Measurements from ENCODE around the gene SECISBP2.
"Not testable (repeated sequence)": the region's sequence is repeated elsewhere in the genome, so short reads cannot be mapped to it uniquely, and the experiment has no call there.

Gene SECISBP2

DNA sequence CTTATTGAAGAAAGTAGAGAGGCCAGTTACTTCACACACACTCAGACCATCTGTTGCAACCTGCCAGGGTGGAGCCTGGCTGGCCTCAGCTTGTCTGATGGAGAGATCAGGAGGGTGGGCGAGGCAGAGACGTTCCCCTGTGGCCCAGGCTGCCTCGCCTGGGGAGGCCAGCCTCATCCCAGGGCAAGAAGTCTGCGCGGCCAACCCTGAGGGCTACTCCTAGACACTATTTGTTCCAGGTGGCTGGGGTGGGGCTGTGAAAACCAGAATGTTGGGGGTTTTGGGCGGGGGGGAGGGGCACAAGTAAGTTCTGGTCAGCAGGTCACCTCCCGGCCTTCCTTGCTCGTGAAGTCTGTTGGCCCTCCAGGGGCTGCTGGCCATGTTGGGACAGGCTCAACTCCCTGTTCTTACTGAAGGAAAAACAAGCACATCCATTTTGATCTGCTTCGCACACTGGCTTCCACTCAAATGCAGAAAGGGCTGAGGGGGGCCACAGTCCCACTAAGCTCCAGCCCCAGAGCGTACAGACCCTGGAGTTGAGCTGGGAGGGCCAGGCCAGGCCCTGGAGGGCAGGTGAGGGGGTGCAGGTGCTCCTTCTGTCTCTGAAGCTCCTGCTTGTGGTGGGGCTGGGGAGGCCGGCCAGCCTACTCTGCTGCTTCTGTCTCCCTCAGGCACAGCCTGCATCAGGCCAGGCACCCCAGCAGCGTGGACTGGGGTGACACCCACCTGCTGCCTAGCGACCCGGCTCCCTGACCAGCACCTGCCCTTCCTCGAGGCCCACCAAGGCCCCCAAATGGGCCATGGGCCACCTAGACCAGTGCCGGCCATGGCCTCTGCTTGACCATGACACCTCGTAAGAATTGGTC is 46.6 kb downstream of the SECISBP2 start:
- H3K9me3 ChIP-seq (ENCODE audit: control insufficient read depth in 2 of 2, low read length in 2 of 2), result no peaks in the 10 kb centered on the region
- H3K4me1 ChIP-seq (ENCODE audit: control insufficient read depth, insufficient read depth, low read length), result no peaks in the 10 kb centered on the region
- no peak overlapping the region for H3K27ac ChIP-seq (ENCODE audit: low read length)
- no peak overlapping the region for H3K4me3 ChIP-seq (ENCODE audit: low read length in 2 of 2)
- H3K9ac ChIP-seq (ENCODE audit: low read length in 2 of 2), result no peak overlapping the region
- peaks cover 19 to 28% of the 10 kb centered on the region in 2 donors for H3K36me3 ChIP-seq (ENCODE audit: control insufficient read depth in 2 of 2, insufficient read depth in 2 of 2, low read length in 2 of 2)
- no peaks in the 10 kb centered on the region for H3K27me3 ChIP-seq (ENCODE audit: control insufficient read depth in 1 of 2, insufficient read depth in 2 of 2, low read length in 2 of 2)

DNA sequence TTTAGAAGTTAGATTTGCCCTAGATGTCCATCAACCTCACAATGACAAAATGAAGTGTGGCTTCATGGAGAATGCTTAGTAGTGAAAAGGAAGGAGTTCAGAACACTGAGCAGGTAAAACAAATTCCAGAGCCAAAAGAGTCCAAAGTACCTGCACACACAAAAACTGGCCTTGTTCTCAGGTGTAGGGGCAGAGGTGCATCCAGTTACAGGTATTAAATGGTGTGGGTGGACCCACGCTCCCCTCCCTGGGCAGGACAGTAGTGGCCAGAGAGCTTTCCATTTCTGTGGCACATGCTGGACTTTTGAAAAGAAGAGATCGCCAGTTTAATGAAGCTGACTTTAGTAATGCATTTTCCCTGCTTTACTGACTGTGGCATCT is 47.2 kb downstream of the SECISBP2 start:
- no peaks in the 10 kb centered on the region for H3K27me3 ChIP-seq (ENCODE audit: control insufficient read depth in 1 of 2, insufficient read depth in 2 of 2, low read length in 2 of 2)
- H3K9me3 ChIP-seq (ENCODE audit: control insufficient read depth in 2 of 2, low read length in 2 of 2), result no peaks in the 10 kb centered on the region
- H3K4me1 ChIP-seq (ENCODE audit: control insufficient read depth, insufficient read depth, low read length), result no peaks in the 10 kb centered on the region
- H3K36me3 ChIP-seq (ENCODE audit: control insufficient read depth in 2 of 2, insufficient read depth in 2 of 2, low read length in 2 of 2), result peaks cover 14 to 24% of the 10 kb centered on the region in 2 donors
- no peak overlapping the region for H3K27ac ChIP-seq (ENCODE audit: low read length)
- H3K9ac ChIP-seq (ENCODE audit: low read length in 2 of 2), result no peak overlapping the region
- H3K4me3 ChIP-seq (ENCODE audit: low read length in 2 of 2), result no peak overlapping the region

DNA sequence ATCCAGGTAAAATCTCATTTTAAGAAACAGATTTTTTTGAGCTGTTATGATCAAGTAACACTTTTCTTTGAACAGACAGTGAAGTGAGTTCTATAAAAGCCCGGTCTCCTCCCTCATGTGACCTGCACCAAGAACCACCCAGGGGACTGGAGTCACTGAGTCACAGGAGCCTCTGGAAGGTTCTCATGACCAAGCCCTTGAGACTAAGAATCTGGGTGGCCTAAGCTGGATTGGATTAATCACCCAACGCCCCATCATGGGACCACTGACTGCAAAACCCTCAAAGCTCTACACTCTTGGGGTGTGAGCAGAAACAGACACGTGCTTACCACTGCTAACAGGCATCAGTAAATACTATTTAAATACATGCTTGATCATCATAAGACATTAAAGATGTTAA is 48.4 kb downstream of the SECISBP2 start:
- Histone ChIP-seq H3K27ac (ENCODE audit: low read length) (no peak overlapping the region), H3K4me1 (ENCODE audit: control insufficient read depth, insufficient read depth, low read length) (no peaks in the 10 kb centered on the region), H3K9ac (ENCODE audit: low read length in 2 of 2) (no peak overlapping the region), H3K27me3 (ENCODE audit: control insufficient read depth in 1 of 2, insufficient read depth in 2 of 2, low read length in 2 of 2) (no peaks in the 10 kb centered on the region), H3K9me3 (ENCODE audit: control insufficient read depth in 2 of 2, low read length in 2 of 2) (no peaks in the 10 kb centered on the region), H3K4me3 (ENCODE audit: low read length in 2 of 2) (no peak overlapping the region), H3K36me3 (ENCODE audit: control insufficient read depth in 2 of 2, insufficient read depth in 2 of 2, low read length in 2 of 2) (peaks cover 3 to 12% of the 10 kb centered on the region in 2 donors)

GRCh38 chr9:89367281-89367680 is 49.0 kb downstream of the SECISBP2 start:
- H3K9me3 ChIP-seq (ENCODE audit: control insufficient read depth in 2 of 2, low read length in 2 of 2), result no peaks in the 10 kb centered on the region
- no peak overlapping the region for H3K9ac ChIP-seq (ENCODE audit: low read length in 2 of 2)
- no peaks in the 10 kb centered on the region for H3K27me3 ChIP-seq (ENCODE audit: control insufficient read depth in 1 of 2, insufficient read depth in 2 of 2, low read length in 2 of 2)
- peaks cover 0 to 7% of the 10 kb centered on the region in 2 donors for H3K36me3 ChIP-seq (ENCODE audit: control insufficient read depth in 2 of 2, insufficient read depth in 2 of 2, low read length in 2 of 2)
- no peak overlapping the region for H3K4me3 ChIP-seq (ENCODE audit: low read length in 2 of 2)
- H3K27ac ChIP-seq (ENCODE audit: low read length), result no peak overlapping the region
- H3K4me1 ChIP-seq (ENCODE audit: control insufficient read depth, insufficient read depth, low read length), result no peaks in the 10 kb centered on the region

- Histone ChIP-seq H3K27ac (ENCODE audit: low read length) (no peak overlapping the region), H3K9me3 (ENCODE audit: control insufficient read depth in 2 of 2, low read length in 2 of 2) (no peaks in the 10 kb centered on the region)
These were observed 49.6 kb downstream of the SECISBP2 start for GRCh38 chr9:89367726-89368437.

GRCh38 chr9:89368550-89368949 is 50.2 kb downstream of the SECISBP2 start:
- Histone ChIP-seq H3K36me3 (ENCODE audit: control insufficient read depth in 2 of 2, insufficient read depth in 2 of 2, low read length in 2 of 2) (peaks cover 0 to 4% of the 10 kb centered on the region in 2 donors), H3K4me3 (ENCODE audit: low read length in 2 of 2) (no peak overlapping the region), H3K27ac (ENCODE audit: low read length) (no peak overlapping the region), H3K9ac (ENCODE audit: low read length in 2 of 2) (no peak overlapping the region), H3K9me3 (ENCODE audit: control insufficient read depth in 2 of 2, low read length in 2 of 2) (no peaks in the 10 kb centered on the region), H3K4me1 (ENCODE audit: control insufficient read depth, insufficient read depth, low read length) (no peaks in the 10 kb centered on the region), H3K27me3 (ENCODE audit: control insufficient read depth in 1 of 2, insufficient read depth in 2 of 2, low read length in 2 of 2) (no peaks in the 10 kb centered on the region)

More at GRCh38 chr9:89367726-89368437, 49.6 kb downstream of the SECISBP2 start:
- Histone ChIP-seq H3K4me1 (ENCODE audit: control insufficient read depth, insufficient read depth, low read length) (no peaks in the 10 kb centered on the region), H3K27me3 (ENCODE audit: control insufficient read depth in 1 of 2, insufficient read depth in 2 of 2, low read length in 2 of 2) (no peaks in the 10 kb centered on the region), H3K4me3 (ENCODE audit: low read length in 2 of 2) (no peak overlapping the region), H3K36me3 (ENCODE audit: control insufficient read depth in 2 of 2, insufficient read depth in 2 of 2, low read length in 2 of 2) (peaks cover 0 to 4% of the 10 kb centered on the region in 2 donors), H3K9ac (ENCODE audit: low read length in 2 of 2) (no peak overlapping the region)

- no peaks in the 10 kb centered on the region for H3K27me3 ChIP-seq (ENCODE audit: control insufficient read depth in 1 of 2, insufficient read depth in 2 of 2, low read length in 2 of 2)
- no peak overlapping the region for H3K4me3 ChIP-seq (ENCODE audit: low read length in 2 of 2)
- H3K9me3 ChIP-seq (ENCODE audit: control insufficient read depth in 2 of 2, low read length in 2 of 2), result no peaks in the 10 kb centered on the region
- H3K9ac ChIP-seq (ENCODE audit: low read length in 2 of 2), result no peak overlapping the region
- H3K36me3 ChIP-seq (ENCODE audit: control insufficient read depth in 2 of 2, insufficient read depth in 2 of 2, low read length in 2 of 2), result no peaks in the 10 kb centered on the region
- no peak overlapping the region for H3K27ac ChIP-seq (ENCODE audit: low read length)
- no peaks in the 10 kb centered on the region for H3K4me1 ChIP-seq (ENCODE audit: control insufficient read depth, insufficient read depth, low read length)
These were observed 50.7 kb downstream of the SECISBP2 start for GRCh38 chr9:89368978-89369377.

DNA sequence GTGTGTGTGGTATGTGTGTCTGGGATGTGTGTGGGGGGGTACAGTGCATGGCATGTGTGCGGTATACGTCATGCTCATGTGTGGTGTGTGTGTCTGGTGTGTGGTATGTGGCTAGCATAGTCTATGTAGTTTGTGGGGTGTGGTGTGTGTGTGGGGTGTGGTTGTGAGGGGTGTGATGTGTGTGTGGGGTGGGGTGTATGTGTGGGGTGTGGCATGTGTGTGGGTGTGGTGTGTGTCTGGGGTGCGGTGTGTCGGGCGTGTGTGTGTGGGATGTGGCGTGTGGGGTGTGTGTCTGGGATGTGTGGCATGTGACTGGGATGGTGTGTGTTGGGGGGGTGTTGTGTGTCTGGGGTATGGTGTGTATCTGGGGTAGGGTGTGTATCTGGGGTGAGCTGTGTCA is 52.3 kb downstream of the SECISBP2 start:
- H3K27me3 ChIP-seq (ENCODE audit: control insufficient read depth in 1 of 2, insufficient read depth in 2 of 2, low read length in 2 of 2), result no peaks in the 10 kb centered on the region
- no peaks in the 10 kb centered on the region for H3K9me3 ChIP-seq (ENCODE audit: control insufficient read depth in 2 of 2, low read length in 2 of 2)
- H3K4me3 ChIP-seq (ENCODE audit: low read length in 2 of 2), result no peak overlapping the region
- H3K9ac ChIP-seq (ENCODE audit: low read length in 2 of 2), result no peak overlapping the region
- H3K27ac ChIP-seq (ENCODE audit: low read length), result no peak overlapping the region
- no peaks in the 10 kb centered on the region for H3K36me3 ChIP-seq (ENCODE audit: control insufficient read depth in 2 of 2, insufficient read depth in 2 of 2, low read length in 2 of 2)
- H3K4me1 ChIP-seq (ENCODE audit: control insufficient read depth, insufficient read depth, low read length), result no peaks in the 10 kb centered on the region

DNA sequence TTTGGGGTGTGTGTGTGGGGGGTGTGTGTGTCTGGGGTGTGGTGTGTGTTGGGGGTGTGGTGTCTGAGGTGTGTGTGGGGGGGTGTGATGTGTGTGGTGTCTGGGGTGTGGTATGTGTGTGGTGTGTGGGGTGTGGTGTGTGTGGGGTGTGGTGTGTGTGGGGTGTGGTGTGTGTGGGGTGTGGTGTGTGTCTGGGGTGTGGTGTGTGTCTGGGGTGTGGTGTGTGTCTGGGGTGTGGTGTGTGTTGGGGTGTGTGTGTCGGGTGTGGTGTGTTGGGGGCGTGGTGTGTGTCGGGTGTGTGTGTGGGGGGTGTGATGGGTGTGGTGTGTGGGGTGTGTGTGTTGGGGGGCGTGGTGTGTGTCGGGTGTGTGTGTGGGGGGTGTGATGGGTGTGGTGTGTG is 53.5 kb downstream of the SECISBP2 start:
- H3K4me3 ChIP-seq (ENCODE audit: low read length in 2 of 2); H3K4me1 ChIP-seq (ENCODE audit: control insufficient read depth, insufficient read depth, low read length); H3K9ac ChIP-seq (ENCODE audit: low read length in 2 of 2); H3K27me3 ChIP-seq (ENCODE audit: control insufficient read depth in 1 of 2, insufficient read depth in 2 of 2, low read length in 2 of 2); H3K9me3 ChIP-seq (ENCODE audit: control insufficient read depth in 2 of 2, low read length in 2 of 2); H3K27ac ChIP-seq (ENCODE audit: low read length); H3K36me3 ChIP-seq (ENCODE audit: control insufficient read depth in 2 of 2, insufficient read depth in 2 of 2, low read length in 2 of 2): not testable (repeated sequence)

DNA sequence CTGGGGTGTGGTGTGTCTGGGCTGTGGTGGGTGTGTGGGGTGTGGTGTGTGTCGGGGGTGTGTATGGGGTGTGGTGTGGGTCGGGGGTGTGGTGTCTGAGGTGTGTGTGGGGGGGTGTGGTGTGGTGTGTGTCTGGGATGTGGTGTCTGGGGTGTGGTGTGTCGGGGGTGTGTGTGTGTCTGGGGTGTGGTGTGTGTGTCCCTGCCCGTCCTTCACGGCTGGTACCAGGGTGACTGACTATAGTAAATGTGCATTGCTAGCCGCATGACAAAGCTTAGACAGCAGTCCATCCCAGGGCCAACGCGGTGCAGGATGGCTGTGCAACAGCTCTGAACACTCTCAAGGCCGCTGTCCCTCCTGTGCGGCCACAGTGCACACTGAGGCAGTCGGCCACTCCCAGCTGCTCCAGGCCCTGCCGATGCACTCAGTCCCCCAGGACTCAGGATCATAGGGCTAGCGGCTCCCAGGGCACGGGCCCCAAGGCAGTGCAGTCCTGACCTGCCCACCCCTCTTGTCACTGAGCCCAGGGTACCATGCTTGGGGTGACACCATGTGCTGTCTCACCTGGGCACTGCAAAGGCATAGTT is 54.0 kb downstream of the SECISBP2 start:
- Histone ChIP-seq H3K36me3 (ENCODE audit: control insufficient read depth in 2 of 2, insufficient read depth in 2 of 2, low read length in 2 of 2) (no peaks in the 10 kb centered on the region), H3K4me1 (ENCODE audit: control insufficient read depth, insufficient read depth, low read length) (no peaks in the 10 kb centered on the region), H3K4me3 (ENCODE audit: low read length in 2 of 2) (no peak overlapping the region), H3K27ac (ENCODE audit: low read length) (no peak overlapping the region), H3K27me3 (ENCODE audit: control insufficient read depth in 1 of 2, insufficient read depth in 2 of 2, low read length in 2 of 2) (no peaks in the 10 kb centered on the region), H3K9ac (ENCODE audit: low read length in 2 of 2) (no peak overlapping the region), H3K9me3 (ENCODE audit: control insufficient read depth in 2 of 2, low read length in 2 of 2) (no peaks in the 10 kb centered on the region)
